ENCODE data around the gene KIRREL3.

The KIRREL3 gene

GRCh38 chr11:126832387-126832786, 168.2 kb downstream of the KIRREL3 start:
- H3K27ac ChIP-seq: no peak overlapping the region
- TF ChIP-seq, protein P1, sequence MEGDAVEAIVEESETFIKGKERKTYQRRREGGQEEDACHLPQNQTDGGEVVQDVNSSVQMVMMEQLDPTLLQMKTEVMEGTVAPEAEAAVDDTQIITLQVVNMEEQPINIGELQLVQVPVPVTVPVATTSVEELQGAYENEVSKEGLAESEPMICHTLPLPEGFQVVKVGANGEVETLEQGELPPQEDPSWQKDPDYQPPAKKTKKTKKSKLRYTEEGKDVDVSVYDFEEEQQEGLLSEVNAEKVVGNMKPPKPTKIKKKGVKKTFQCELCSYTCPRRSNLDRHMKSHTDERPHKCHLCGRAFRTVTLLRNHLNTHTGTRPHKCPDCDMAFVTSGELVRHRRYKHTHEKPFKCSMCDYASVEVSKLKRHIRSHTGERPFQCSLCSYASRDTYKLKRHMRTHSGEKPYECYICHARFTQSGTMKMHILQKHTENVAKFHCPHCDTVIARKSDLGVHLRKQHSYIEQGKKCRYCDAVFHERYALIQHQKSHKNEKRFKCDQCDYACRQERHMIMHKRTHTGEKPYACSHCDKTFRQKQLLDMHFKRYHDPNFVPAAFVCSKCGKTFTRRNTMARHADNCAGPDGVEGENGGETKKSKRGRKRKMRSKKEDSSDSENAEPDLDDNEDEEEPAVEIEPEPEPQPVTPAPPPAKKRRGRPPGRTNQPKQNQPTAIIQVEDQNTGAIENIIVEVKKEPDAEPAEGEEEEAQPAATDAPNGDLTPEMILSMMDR (conservative IDR thresholded peaks at IDR 0.05): no peak
- no peak for TF ChIP-seq ZFX (IDR thresholded peaks at IDR 0.05)

- TF ChIP-seq ZFX (IDR thresholded peaks at IDR 0.05): no peak
- TF ChIP-seq, protein P1 (conservative IDR thresholded peaks at IDR 0.05): no peak
- no peak overlapping the region for H3K27ac ChIP-seq
Measured at GRCh38 chr11:126830216-126830806, 170.3 kb downstream of the KIRREL3 start.

DNA sequence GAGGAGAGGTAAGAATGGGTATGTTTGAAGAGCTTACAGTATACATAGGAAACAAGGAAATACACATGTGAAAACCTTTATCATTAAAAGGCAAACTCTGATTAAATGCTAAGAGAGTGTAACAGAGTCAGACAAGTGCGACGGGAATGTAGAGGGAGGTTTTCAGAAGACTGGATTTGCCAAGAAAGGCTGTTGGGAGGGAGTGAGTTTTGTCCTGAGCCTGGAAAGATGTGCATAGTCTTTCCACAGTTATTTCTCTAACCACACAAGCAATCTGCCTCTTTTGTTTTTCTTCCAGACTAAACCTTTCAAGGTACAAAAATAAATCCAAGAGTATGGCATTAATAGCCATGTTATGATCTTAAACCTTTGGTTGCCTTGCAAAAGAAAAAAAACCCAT, 170.9 kb downstream of the KIRREL3 start:
- no peak overlapping the region for H3K27ac ChIP-seq
- TF ChIP-seq, protein P1 (conservative IDR thresholded peaks at IDR 0.05): no peak
- no peak for TF ChIP-seq ZFX (IDR thresholded peaks at IDR 0.05)

DNA sequence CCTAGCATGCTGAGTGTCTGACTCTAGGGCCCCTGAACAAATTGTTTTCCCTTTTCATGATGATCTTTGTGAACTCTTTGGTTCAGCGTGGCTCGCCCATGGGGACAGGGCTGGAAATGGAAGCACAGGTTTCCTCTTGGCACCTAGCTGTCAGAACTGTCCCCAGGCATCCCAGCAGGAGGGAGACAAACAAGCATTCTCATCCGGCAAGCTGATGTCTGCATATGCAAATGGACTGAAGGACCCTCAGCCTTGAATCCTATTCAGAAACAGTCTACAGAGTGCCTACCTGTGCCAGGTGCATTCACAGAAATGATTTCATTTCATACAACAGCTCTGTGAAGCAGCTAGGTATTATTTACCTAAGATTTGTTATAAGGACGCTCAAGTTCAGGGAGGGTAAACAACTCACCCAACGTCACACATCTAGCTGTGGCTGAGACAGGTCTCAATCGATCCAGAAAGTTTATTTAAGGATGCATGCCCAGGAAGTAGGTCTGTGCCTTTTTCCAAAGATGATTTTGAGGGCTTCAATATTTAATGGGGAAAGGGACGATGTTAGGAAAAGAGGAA, 176.4 kb downstream of the KIRREL3 start:
- no peak overlapping the region for H3K27ac ChIP-seq
- no peak for TF ChIP-seq ZFX (IDR thresholded peaks at IDR 0.05)
- TF ChIP-seq, protein P1 (conservative IDR thresholded peaks at IDR 0.05): no peak

- no peak for TF ChIP-seq ZFX (IDR thresholded peaks at IDR 0.05)
- TF ChIP-seq, protein P1 (conservative IDR thresholded peaks at IDR 0.05): no peak
- H3K27ac ChIP-seq: no peak overlapping the region
Measured at GRCh38 chr11:126823274-126823673, 177.3 kb downstream of the KIRREL3 start.

DNA sequence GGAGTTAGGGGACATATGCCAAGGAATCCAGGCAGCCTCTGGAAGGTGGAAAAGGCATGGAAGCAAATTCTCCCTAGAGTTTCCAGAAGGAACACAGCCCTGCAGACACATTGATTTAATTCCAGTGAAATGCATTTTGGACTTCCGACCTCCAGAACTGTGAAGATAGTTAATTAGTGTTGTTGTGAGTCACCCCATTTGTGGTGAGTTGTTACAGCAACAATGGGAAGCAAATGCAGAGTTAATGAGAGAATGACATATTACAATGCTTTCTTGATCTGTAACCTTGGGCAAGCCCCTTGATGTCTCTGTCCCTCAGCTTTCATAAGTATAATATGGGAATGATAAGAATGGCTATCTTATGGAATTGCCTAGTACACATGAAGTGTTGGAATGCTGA, 178.7 kb downstream of the KIRREL3 start:
- TF ChIP-seq, protein P1 (conservative IDR thresholded peaks at IDR 0.05): no peak
- TF ChIP-seq ZFX (IDR thresholded peaks at IDR 0.05): no peak
- no peak overlapping the region for H3K27ac ChIP-seq

GRCh38 chr11:126819194-126819593, 181.4 kb downstream of the KIRREL3 start:
- TF ChIP-seq, protein P1 (conservative IDR thresholded peaks at IDR 0.05): no peak
- no peak for TF ChIP-seq ZFX (IDR thresholded peaks at IDR 0.05)

More at GRCh38 chr11:126819194-126819593, 181.4 kb downstream of the KIRREL3 start:
- H3K27ac ChIP-seq: no peak overlapping the region
